DOHH2 (cell line): ENCODE measurements around the gene MALRD1.

Source experiments
- H3F3A ChIP-seq: fragments of 200-600 bp; sonication (generic), shearing (Covaris generic); 2 replicates; pipeline ENCODE4 v1.6.0; 2016; ENCODE audit warnings: antibody characterized with exemption, mild to moderate bottlenecking; ENCODE audit not compliant: control insufficient read depth, insufficient read depth
- H3K27ac ChIP-seq: fragments of 200-600 bp; sonication (generic); 2 replicates; pipeline ENCODE4 v1.5.1; 2014; ENCODE audit warnings: low read depth, mild to moderate bottlenecking, low read length, moderate library complexity
- H3K27me3 ChIP-seq: fragments of 200-600 bp; sonication (generic); 2 replicates; pipeline ENCODE4 v1.6.1; 2014; ENCODE audit warnings: mild to moderate bottlenecking, low read length, mixed read lengths; ENCODE audit not compliant: control insufficient read depth
- H3K36me3 ChIP-seq: fragments of 200-600 bp; sonication (generic); 2 replicates; pipeline ENCODE4 v1.6.1; 2014; ENCODE audit warnings: mild to moderate bottlenecking, low read length, moderate library complexity, mixed read lengths; ENCODE audit not compliant: control insufficient read depth
- H3K4me1 ChIP-seq: fragments of 200-600 bp; sonication (generic); 2 replicates; pipeline ENCODE4 v1.6.1; 2014; ENCODE audit warnings: mild to moderate bottlenecking, low read length, mixed read lengths; ENCODE audit not compliant: control insufficient read depth
- H3K4me2 ChIP-seq: fragments of 200-600 bp; sonication (generic); 2 replicates; pipeline ENCODE4 v1.6.0; 2014; ENCODE audit warnings: mild to moderate bottlenecking, low read length, moderate library complexity
- H3K4me3 ChIP-seq: fragments of 200-600 bp; sonication (generic); 2 replicates; pipeline ENCODE4 v1.5.1; 2014; ENCODE audit warnings: mild to moderate bottlenecking, low read length, mixed read lengths
- H3K79me2 ChIP-seq: fragments of 200-600 bp; sonication (generic); 2 replicates; pipeline ENCODE4 v1.6.1; 2014; ENCODE audit warnings: mild to moderate bottlenecking, low read length, mixed read lengths; ENCODE audit not compliant: control insufficient read depth
- H3K9me2 ChIP-seq: fragments of 200-600 bp; sonication (generic); replicated peaks from 2 replicates; pipeline ENCODE4 v1.6.1; 2014; ENCODE audit warnings: mild to moderate bottlenecking, low read length, mixed read lengths; ENCODE audit not compliant: control insufficient read depth
- H3K9me3 ChIP-seq: fragments of 200-600 bp; sonication (generic); 2 replicates; pipeline ENCODE4 v1.6.1; 2014; ENCODE audit warnings: antibody characterized with exemption, low read length, mixed read lengths; ENCODE audit not compliant: control insufficient read depth, insufficient read depth
- H4K20me1 ChIP-seq: fragments of 200-600 bp; sonication (generic); 2 replicates; pipeline ENCODE4 v1.6.0; 2014; ENCODE audit warnings: low read depth, mild to moderate bottlenecking, antibody characterized with exemption, low read length, moderate library complexity; ENCODE audit not compliant: control insufficient read depth, insufficient read depth
- EZH2phosphoT487 ChIP-seq: fragments of 200-600 bp; sonication (generic); IDR thresholded peaks from 2 replicates; pipeline ENCODE4 v1.6.1; 2017; ENCODE audit warnings: borderline replicate concordance, mild to moderate bottlenecking, antibody characterized with exemption, low read length, moderate library complexity, mixed read lengths
- TF ChIP-seq, protein P1 (sequence below): fragments of 200-600 bp; sonication (generic); IDR thresholded peaks from one replicate; pipeline ENCODE4 v1.5.1; 2014; ENCODE audit warnings: antibody characterized with exemption, mild to moderate bottlenecking, low read depth, low read length; ENCODE audit not compliant: poor library complexity, severe bottlenecking

Gene MALRD1

DNA sequence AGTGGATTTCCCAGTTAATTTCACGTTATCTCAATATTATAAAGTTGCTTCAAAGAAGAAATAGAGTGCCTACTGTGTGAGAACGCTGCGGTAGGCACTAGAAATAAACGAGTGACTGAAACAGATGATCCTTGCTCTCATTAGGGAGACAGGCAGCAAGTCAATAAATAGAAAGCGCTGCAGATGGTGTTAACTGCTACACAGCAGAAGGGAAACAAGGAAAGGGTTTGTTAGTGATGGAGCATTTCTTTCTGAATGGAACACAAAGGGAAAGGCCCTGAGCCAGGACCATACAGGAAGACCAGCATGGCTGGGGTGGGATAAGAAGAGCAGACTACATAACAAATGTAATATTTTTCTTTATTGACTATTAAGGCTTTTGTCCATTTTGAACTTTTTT is 235.2 kb downstream of the MALRD1 start:
- Histone ChIP-seq H3K9me2 (no peaks in the 10 kb centered on the region), H3K36me3 (no peaks in the 10 kb centered on the region), H3K4me2 (no peak overlapping the region), H3K4me1 (no peaks in the 10 kb centered on the region), H4K20me1 (no peaks in the 10 kb centered on the region), H3K27me3 (no peaks in the 10 kb centered on the region), H3F3A (no peaks in the 10 kb centered on the region), H3K4me3 (no peak overlapping the region), H3K27ac (no peak overlapping the region), H3K79me2 (no peaks in the 10 kb centered on the region), H3K9me3 (no peaks in the 10 kb centered on the region)
- no peak for TF ChIP-seq EZH2phosphoT487
- TF ChIP-seq, protein P1, sequence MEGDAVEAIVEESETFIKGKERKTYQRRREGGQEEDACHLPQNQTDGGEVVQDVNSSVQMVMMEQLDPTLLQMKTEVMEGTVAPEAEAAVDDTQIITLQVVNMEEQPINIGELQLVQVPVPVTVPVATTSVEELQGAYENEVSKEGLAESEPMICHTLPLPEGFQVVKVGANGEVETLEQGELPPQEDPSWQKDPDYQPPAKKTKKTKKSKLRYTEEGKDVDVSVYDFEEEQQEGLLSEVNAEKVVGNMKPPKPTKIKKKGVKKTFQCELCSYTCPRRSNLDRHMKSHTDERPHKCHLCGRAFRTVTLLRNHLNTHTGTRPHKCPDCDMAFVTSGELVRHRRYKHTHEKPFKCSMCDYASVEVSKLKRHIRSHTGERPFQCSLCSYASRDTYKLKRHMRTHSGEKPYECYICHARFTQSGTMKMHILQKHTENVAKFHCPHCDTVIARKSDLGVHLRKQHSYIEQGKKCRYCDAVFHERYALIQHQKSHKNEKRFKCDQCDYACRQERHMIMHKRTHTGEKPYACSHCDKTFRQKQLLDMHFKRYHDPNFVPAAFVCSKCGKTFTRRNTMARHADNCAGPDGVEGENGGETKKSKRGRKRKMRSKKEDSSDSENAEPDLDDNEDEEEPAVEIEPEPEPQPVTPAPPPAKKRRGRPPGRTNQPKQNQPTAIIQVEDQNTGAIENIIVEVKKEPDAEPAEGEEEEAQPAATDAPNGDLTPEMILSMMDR: no peak

DNA sequence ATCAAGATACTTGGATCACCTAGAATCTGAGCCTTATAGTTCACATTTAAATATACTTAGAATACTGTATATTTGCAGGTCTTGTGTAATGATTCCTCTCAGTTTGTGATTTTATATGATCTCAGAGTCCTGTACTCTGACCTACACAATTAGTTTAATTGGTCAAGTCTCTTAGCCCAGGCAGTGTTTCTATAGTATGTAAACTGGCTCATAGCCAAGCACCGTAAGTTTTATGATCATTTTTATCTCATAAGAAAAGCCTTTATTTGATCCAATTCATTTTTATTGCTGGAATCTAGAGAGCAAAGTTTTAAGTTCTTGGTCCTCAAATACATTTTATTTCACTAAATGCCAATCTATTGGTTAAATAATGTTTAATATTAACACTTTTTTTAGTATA is 242.2 kb downstream of the MALRD1 start:
- Histone ChIP-seq H3F3A (no peaks in the 10 kb centered on the region), H3K27ac (no peak overlapping the region), H3K36me3 (no peaks in the 10 kb centered on the region), H3K79me2 (no peaks in the 10 kb centered on the region), H3K4me1 (no peaks in the 10 kb centered on the region), H3K9me2 (peaks cover 2% of the 10 kb centered on the region; the same call in 1 of the 2 replicates), H3K27me3 (no peaks in the 10 kb centered on the region), H3K4me3 (no peak overlapping the region), H3K4me2 (no peak overlapping the region), H4K20me1 (no peaks in the 10 kb centered on the region), H3K9me3 (no peaks in the 10 kb centered on the region)
- TF ChIP-seq EZH2phosphoT487: no peak
- TF ChIP-seq, protein P1: no peak

DNA sequence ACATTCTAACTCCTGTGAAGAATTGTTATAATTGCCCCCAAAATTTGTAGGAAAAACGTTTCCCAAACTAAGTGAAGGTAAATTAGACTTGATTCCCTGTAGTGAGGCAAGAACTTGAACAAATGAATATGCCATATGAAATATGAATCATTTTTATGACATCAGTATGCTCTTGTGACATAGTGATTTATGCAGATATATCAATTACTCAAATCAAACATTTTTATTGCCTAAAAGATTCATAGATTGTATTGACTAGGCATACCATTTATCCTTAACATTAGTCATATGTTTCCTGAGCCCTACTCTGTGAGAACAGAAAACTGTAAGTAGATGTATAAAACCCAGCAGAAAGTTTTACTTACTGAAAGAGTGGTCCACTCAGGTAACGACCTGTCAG is 245.6 kb downstream of the MALRD1 start:
- H3K36me3 ChIP-seq: no peaks in the 10 kb centered on the region
- no peaks in the 10 kb centered on the region for H3K9me3 ChIP-seq
- peaks cover 2% of the 10 kb centered on the region; the same call in 1 of the 2 replicates for H3K9me2 ChIP-seq
- H3K4me2 ChIP-seq: no peak overlapping the region
- H3K27me3 ChIP-seq: no peaks in the 10 kb centered on the region
- no peak overlapping the region for H3K4me3 ChIP-seq
- no peaks in the 10 kb centered on the region for H3F3A ChIP-seq
- no peak for TF ChIP-seq EZH2phosphoT487
- TF ChIP-seq, protein P1: no peak
- no peaks in the 10 kb centered on the region for H3K4me1 ChIP-seq
- H3K27ac ChIP-seq: no peak overlapping the region
- no peaks in the 10 kb centered on the region for H3K79me2 ChIP-seq
- no peaks in the 10 kb centered on the region for H4K20me1 ChIP-seq

DNA sequence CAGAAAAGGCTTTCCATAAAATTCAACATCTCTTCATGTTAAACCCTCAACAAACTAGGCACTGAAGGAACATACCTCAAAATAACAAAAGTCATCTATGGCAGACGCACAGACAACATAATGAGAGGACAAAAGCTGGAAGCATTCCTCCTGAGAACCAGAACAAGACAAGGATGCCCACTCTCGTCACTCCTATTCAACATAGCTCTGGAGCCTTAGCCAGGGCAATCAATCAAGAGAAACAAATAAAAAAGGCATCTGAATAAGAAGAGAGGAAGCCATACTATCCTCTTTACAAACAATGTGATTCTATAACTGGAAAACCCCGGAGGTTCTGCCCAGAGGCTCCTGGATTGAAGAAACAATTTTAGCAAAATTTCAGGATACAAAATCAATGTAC is 251.0 kb downstream of the MALRD1 start:
- H3K79me2 ChIP-seq: no peaks in the 10 kb centered on the region
- no peak overlapping the region for H3K27ac ChIP-seq
- H3K27me3 ChIP-seq: no peaks in the 10 kb centered on the region
- TF ChIP-seq EZH2phosphoT487: no peak
- TF ChIP-seq, protein P1: no peak
- H3K9me2 ChIP-seq: peaks cover 2% of the 10 kb centered on the region; the same call in 1 of the 2 replicates
- H3K4me3 ChIP-seq: no peak overlapping the region
- no peaks in the 10 kb centered on the region for H3K4me1 ChIP-seq
- H3F3A ChIP-seq: no peaks in the 10 kb centered on the region
- H3K9me3 ChIP-seq: no peaks in the 10 kb centered on the region
- H3K36me3 ChIP-seq: no peaks in the 10 kb centered on the region
- no peak overlapping the region for H3K4me2 ChIP-seq
- H4K20me1 ChIP-seq: no peaks in the 10 kb centered on the region
